AG04449 (cell line): ENCODE data around the gene KCND2.

Source experiments
- CTCF ChIA-PET: fragments of 350-600 bp; formaldehyde crosslinking; extraction: SDS; loops from one replicate; lab custom pipeline; 2021; ENCODE audit warnings: antibody characterized with exemption; lab: Yijun Ruan, JAX
- POLR2A ChIA-PET: fragments of 400-600, 350-600 bp; formaldehyde crosslinking; extraction: SDS; loops from one replicate; lab custom pipeline; 2020; ENCODE audit warnings: antibody characterized with exemption, inconsistent platforms; lab: Yijun Ruan, JAX
- DNase-seq: peaks from one replicate; pipeline ENCODE4 v3.0.0-alpha.2; 2010; ENCODE audit warnings: low read depth, low spot score
- H3K4me3 ChIP-seq: 2 replicates; pipeline ENCODE4 v1.5.1; 2011; ENCODE audit warnings: low read depth, mild to moderate bottlenecking, control low read depth, low read length
- CTCF ChIP-seq: IDR thresholded peaks from one replicate; pipeline ENCODE4 v1.5.1; 2011; ENCODE audit warnings: mild to moderate bottlenecking, moderate library complexity, low read length, control low read depth, inconsistent platforms; ENCODE audit not compliant: insufficient read depth; ENCODE audit errors: missing control alignments

The KCND2 gene

GRCh38 chr7:120742372-120742771, 469.4 kb downstream of the KCND2 start:
- TF ChIP-seq CTCF: no peak
- DNase-seq: no peak
- CTCF ChIA-PET: no interaction called here
- POLR2A ChIA-PET: no interaction called here
- H3K4me3 ChIP-seq: no peak overlapping the region

GRCh38 chr7:120743128-120743527, 470.2 kb downstream of the KCND2 start:
- no peak overlapping the region for H3K4me3 ChIP-seq
- DNase-seq: no peak
- ChIA-PET CTCF (no interaction called here), POLR2A (no interaction called here)
- no peak for TF ChIP-seq CTCF

GRCh38 chr7:120760050-120760449, 487.1 kb downstream of the KCND2 start:
- no peak for TF ChIP-seq CTCF
- no peak for DNase-seq
- CTCF ChIA-PET: no interaction called here
- H3K4me3 ChIP-seq: no peak overlapping the region
- POLR2A ChIA-PET: no interaction called here

GRCh38 chr7:120760851-120761250, 487.9 kb downstream of the KCND2 start:
- TF ChIP-seq CTCF: no peak
- CTCF ChIA-PET: no interaction called here

GRCh38 chr7:120770206-120770605, 497.2 kb downstream of the KCND2 start:
- no peak for TF ChIP-seq CTCF
- H3K4me3 ChIP-seq: no peak overlapping the region
- POLR2A ChIA-PET: no interaction called here
- CTCF ChIA-PET: no interaction called here
- DNase-seq: no peak

More at GRCh38 chr7:120760851-120761250, 487.9 kb downstream of the KCND2 start:
- POLR2A ChIA-PET: no interaction called here
- H3K4me3 ChIP-seq: no peak overlapping the region
- no peak for DNase-seq

- no peak for DNase-seq
- TF ChIP-seq CTCF: no peak
- POLR2A ChIA-PET: no interaction called here
- no peak overlapping the region for H3K4me3 ChIP-seq
- CTCF ChIA-PET: interaction anchor here (2.0 kb wide), 1 partner anchor 17 kb away, joined by 10 read pairs; no protein-coding TSS in a partner anchor
These were observed 501.5 kb downstream of the KCND2 start for GRCh38 chr7:120774481-120774880.
